Measurements from ENCODE around the gene ACADSB. TPM values are rescaled to one million over a fixed set of nuclear protein-coding genes. Genes with fewer than 3 reads are reported as not detected.

Gene ACADSB
- 40.5 and 42.0 TPM in 2 replicates for total RNA-seq (2013; cell fraction: nucleolus; rRNA removed)
- 10.8 and 13.5 TPM in 2 replicates for total RNA-seq (2014; rRNA removed)
- 12.1 and 12.2 TPM in 2 replicates for total RNA-seq (2014; rRNA removed; fragmentation: Illumina TruSeq; extraction: Trizol)
- total RNA-seq (2021): 23.5 and 24.0 TPM in 2 replicates
- polyA plus RNA-seq (2011; ENCODE audit: low read depth): 8.2 TPM
- 18.8 and 33.7 TPM in 2 replicates for polyA plus RNA-seq (2011; rRNA removed)
- polyA plus RNA-seq (2011; cell fraction: cytosol; rRNA removed): 6.2 and 8.5 TPM in 2 replicates
- polyA plus RNA-seq (2011; cell fraction: nucleus; rRNA removed): 15.8 and 20.6 TPM in 2 replicates
- 10.3 and 12.9 TPM in 2 replicates for polyA plus RNA-seq (2012)
- 18.9 and 25.9 TPM in 2 replicates for polyA plus RNA-seq (2014; fragmentation: Illumina TruSeq; extraction: Trizol)
- 10 to 100 TPM; 10.9 to 11.3 TPM for polyA plus RNA-seq (2014; fragmentation: Nextera tagmentation; extraction: Ambion mirVana)
- polyA plus RNA-seq (2014; rRNA removed): 10.8 and 14.1 TPM in 2 replicates
- polyA plus RNA-seq (2016; fragmentation: Nextera tagmentation; extraction: Ambion mirVana): 10 to 100 TPM; 15.9 to 17.4 TPM
- polyA minus RNA-seq (2011; rRNA and poly(A)+ RNA removed): 5.4 and 11.3 TPM in 2 replicates
- 3.2 and 3.7 TPM in 2 replicates for polyA minus RNA-seq (2011; cell fraction: cytosol; rRNA and poly(A)+ RNA removed)
- 5.6 and 6.2 TPM in 2 replicates for polyA minus RNA-seq (2011; cell fraction: nucleus; rRNA and poly(A)+ RNA removed)
- Bru-seq, nascent RNA: percentile 70 among the genes with signal in this experiment
- BruChase-seq, experiment 1, labeled RNA remaining after a 6-hour chase: percentile 84 among the genes with signal in this experiment
- percentile 76 among the genes with signal in this experiment for BruChase-seq, experiment 2, labeled RNA remaining after a 2-hour chase
- long read RNA-seq, experiment 1, full-length matches to known transcripts: 7 of 9 reads
- long read RNA-seq, experiment 1, partial matches to known transcripts: 1 of 9 reads
- long read RNA-seq, experiment 1, other reads (novel, unspliced or antisense): 1 of 9 reads
- long read RNA-seq, experiment 2, full-length matches to known transcripts: 84 of 102 reads
- long read RNA-seq, experiment 2, partial matches to known transcripts: 5 of 102 reads
- long read RNA-seq, experiment 2, other reads (novel, unspliced or antisense): 13 of 102 reads

- Histone ChIP-seq H3K79me2 (ENCODE audit: control insufficient read depth, insufficient read depth, low read length) (peaks cover 53% of the 10 kb centered on the region), H3K4me1 (ENCODE audit: control insufficient read depth, insufficient read depth, low read length) (no peaks in the 10 kb centered on the region), H3K27ac (ENCODE audit: control insufficient read depth, insufficient read depth) (peak within 1 kb of the TSS; percentile 81), H3K9ac (ENCODE audit: control insufficient read depth, insufficient read depth, low read length) (peak within 1 kb of the TSS; percentile 87), H3K36me3 (ENCODE audit: control insufficient read depth in 2 of 2, insufficient read depth in 2 of 2, low read length in 1 of 2) (no peaks in the 10 kb centered on the region; a peak in 1 of 4 replicates), H4K20me1 (ENCODE audit: control insufficient read depth, insufficient read depth) (no peaks in the 10 kb centered on the region), H3K9me3 (replicated peaks; ENCODE audit: control insufficient read depth, insufficient read depth, low read length) (no peaks in the 10 kb centered on the region; the same call in 2 of the 3 replicates), H3K4me2 (ENCODE audit: control insufficient read depth, insufficient read depth) (peak within 1 kb of the TSS; percentile 98), H2AFZ (ENCODE audit: control insufficient read depth, low read depth, low read length) (peak within 1 kb of the TSS; percentile 86), H3K4me3 (peak within 1 kb of the TSS; percentile 99), H3K27me3 (replicated peaks in 1 of 2; ENCODE audit: control insufficient read depth in 2 of 2, insufficient read depth in 2 of 2, low read length in 1 of 2) (no peaks in the 10 kb centered on the region)
- ATAC-seq (peak; percentile 95), DNase-seq (ENCODE audit: low read depth, low spot score) (peak; percentile 92), FAIRE-seq (peak; percentile 92)
- in situ Hi-C loops (cut with MboI) (no loop called here), intact Hi-C loops (cut with micrococcal nuclease; ENCODE audit: unreplicated experiment) (no loop called here)
- ChIA-PET CTCF (interaction anchor here (0.6 to 3.2 kb wide), 4 partner anchors 9 to 216 kb away, joined by 3 to 38 read pairs (median 6); partner anchors contain the start of gene PSTK), RAD21 (ENCODE audit: unreplicated experiment) (interaction anchor here (1.0 to 2.3 kb wide), 4 partner anchors 12 to 145 kb away, joined by 3 to 21 read pairs (median 4); partner anchors contain the start of genes BUB3 and PSTK), SMC1A (ENCODE audit: uncharacterized antibody, unreplicated experiment) (interaction anchor here (0.7 to 2.7 kb wide), 7 partner anchors 10 to 815 kb away, joined by 3 to 14 read pairs (median 4); partner anchors contain the start of gene PSTK), POLR2A (interaction anchor here (0.5 to 2.3 kb wide), 8 partner anchors 11 to 166 kb away, joined by 3 to 21 read pairs (median 4); partner anchors contain the start of genes BUB3 and PSTK)
- WGBS (ENCODE audit: insufficient coverage, insufficient replicate concordance, low lambda C conversion rate, missing lambda C conversion rate): under 1% methylated on average over 60 of the region's 68 CpGs
- no TSS peak for BruUV-seq (replicated peaks)
- TF ChIP-seq YBX1 (IDR thresholded peaks at IDR 0.05): no peak
- TF ChIP-seq, protein P1, sequence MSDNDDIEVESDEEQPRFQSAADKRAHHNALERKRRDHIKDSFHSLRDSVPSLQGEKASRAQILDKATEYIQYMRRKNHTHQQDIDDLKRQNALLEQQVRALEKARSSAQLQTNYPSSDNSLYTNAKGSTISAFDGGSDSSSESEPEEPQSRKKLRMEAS (IDR thresholded peaks at IDR 0.05; ENCODE audit: low read depth, low read length): peak; percentile 37; the same call in 1 of the 2 replicates
- TF ChIP-seq EGR1 (IDR thresholded peaks at IDR 0.05; ENCODE audit: borderline replicate concordance in 1 of 2, low read depth in 2 of 2, low read length in 2 of 2): peak in 1 of 2 experiments; percentile 65; a peak in 1 of 3 replicates
- TF ChIP-seq RBBP5 (conservative IDR thresholded peaks at IDR 0.05): no peak
- TF ChIP-seq RUNX3 (IDR thresholded peaks at IDR 0.05; ENCODE audit: low read length): peak; percentile 60; the same call in 1 of the 2 replicates
- TF ChIP-seq PBX3 (IDR thresholded peaks at IDR 0.05; ENCODE audit: insufficient replicate concordance, low read depth, low read length): no peak
- TF ChIP-seq DPF2 (IDR thresholded peaks at IDR 0.05): peak; percentile 61
- TF ChIP-seq, protein P2, sequence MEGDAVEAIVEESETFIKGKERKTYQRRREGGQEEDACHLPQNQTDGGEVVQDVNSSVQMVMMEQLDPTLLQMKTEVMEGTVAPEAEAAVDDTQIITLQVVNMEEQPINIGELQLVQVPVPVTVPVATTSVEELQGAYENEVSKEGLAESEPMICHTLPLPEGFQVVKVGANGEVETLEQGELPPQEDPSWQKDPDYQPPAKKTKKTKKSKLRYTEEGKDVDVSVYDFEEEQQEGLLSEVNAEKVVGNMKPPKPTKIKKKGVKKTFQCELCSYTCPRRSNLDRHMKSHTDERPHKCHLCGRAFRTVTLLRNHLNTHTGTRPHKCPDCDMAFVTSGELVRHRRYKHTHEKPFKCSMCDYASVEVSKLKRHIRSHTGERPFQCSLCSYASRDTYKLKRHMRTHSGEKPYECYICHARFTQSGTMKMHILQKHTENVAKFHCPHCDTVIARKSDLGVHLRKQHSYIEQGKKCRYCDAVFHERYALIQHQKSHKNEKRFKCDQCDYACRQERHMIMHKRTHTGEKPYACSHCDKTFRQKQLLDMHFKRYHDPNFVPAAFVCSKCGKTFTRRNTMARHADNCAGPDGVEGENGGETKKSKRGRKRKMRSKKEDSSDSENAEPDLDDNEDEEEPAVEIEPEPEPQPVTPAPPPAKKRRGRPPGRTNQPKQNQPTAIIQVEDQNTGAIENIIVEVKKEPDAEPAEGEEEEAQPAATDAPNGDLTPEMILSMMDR (IDR thresholded peaks at IDR 0.05 in 2 of 3, conservative IDR thresholded peaks at IDR 0.05 in 1 of 3; ENCODE audit: control insufficient read depth in 2 of 3, extremely low read depth in 1 of 3, insufficient read depth in 1 of 3, low read depth in 3 of 3, low read length in 3 of 3): no peak
- peak; percentile 79 for TF ChIP-seq CREM (IDR thresholded peaks at IDR 0.05; ENCODE audit: low read depth)
- no peak; the same call in 1 of the 2 replicates for TF ChIP-seq PML (IDR thresholded peaks at IDR 0.05; ENCODE audit: low read length)
Observed at GRCh38 chr10:123008355-123009104, at the start of gene ACADSB, which contains the start of gene IKZF5. Gene ACADSB (plus strand): TSS chr10:123009006. CDS start chr10:123009030, 24 bp downstream. Gene IKZF5 (minus strand): TSS chr10:123008795. CDS start chr10:122998625, 10,170 bp downstream.
